ENCODE results near the gene AKR1B1. TPM values are rescaled to one million over a fixed set of nuclear protein-coding genes. Genes with fewer than 3 reads are reported as not detected.

Gene AKR1B1
- total and polyA plus RNA-seq, 2 donors (not counting 3 experiments of a cell fraction or from before 2014, with no cell fraction given): 159 to 193 TPM

- dilution Hi-C loops (cut with MboI; ENCODE audit: extremely low pct_ligation_motif_present, low sequenced_read_pairs): no loop called here
- H3K27ac ChIP-seq (ENCODE audit: insufficient read depth, low read depth, low read length): no peak overlapping the region
Observed at GRCh38 chr7:134453518-134453917, 5.4 kb downstream of the AKR1B1 start.

More at GRCh38 chr7:134453518-134453917, 5.4 kb downstream of the AKR1B1 start:
- ChIA-PET CTCF (interaction anchor here (1.1 kb wide), 2 partner anchors 21 to 26 kb away, joined by 3 to 4 read pairs; no protein-coding TSS in a partner anchor), POLR2A (no interaction called here)
- H3K27me3 ChIP-seq (ENCODE audit: control insufficient read depth in 2 of 2, insufficient read depth in 2 of 2, low read length in 2 of 2): no peaks in the 10 kb centered on the region
- TF ChIP-seq, protein P1, sequence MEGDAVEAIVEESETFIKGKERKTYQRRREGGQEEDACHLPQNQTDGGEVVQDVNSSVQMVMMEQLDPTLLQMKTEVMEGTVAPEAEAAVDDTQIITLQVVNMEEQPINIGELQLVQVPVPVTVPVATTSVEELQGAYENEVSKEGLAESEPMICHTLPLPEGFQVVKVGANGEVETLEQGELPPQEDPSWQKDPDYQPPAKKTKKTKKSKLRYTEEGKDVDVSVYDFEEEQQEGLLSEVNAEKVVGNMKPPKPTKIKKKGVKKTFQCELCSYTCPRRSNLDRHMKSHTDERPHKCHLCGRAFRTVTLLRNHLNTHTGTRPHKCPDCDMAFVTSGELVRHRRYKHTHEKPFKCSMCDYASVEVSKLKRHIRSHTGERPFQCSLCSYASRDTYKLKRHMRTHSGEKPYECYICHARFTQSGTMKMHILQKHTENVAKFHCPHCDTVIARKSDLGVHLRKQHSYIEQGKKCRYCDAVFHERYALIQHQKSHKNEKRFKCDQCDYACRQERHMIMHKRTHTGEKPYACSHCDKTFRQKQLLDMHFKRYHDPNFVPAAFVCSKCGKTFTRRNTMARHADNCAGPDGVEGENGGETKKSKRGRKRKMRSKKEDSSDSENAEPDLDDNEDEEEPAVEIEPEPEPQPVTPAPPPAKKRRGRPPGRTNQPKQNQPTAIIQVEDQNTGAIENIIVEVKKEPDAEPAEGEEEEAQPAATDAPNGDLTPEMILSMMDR (IDR thresholded peaks at IDR 0.05; ENCODE audit: extremely low read depth in 1 of 2, insufficient read depth in 1 of 2, low read depth in 1 of 2, low read length in 2 of 2): no peak
- no peak for TF ChIP-seq FOS (IDR thresholded peaks at IDR 0.05; ENCODE audit: borderline replicate concordance, insufficient read depth, low read length)
- no peak for TF ChIP-seq EZH2 (IDR thresholded peaks at IDR 0.05; ENCODE audit: borderline replicate concordance, low read depth, low read length, severe bottlenecking)
- no peak for TF ChIP-seq GATA2 (IDR thresholded peaks at IDR 0.05; ENCODE audit: insufficient read depth, insufficient read length, low read depth, low read length)
- no peak for TF ChIP-seq JUN (IDR thresholded peaks at IDR 0.05; ENCODE audit: borderline replicate concordance, insufficient read depth, insufficient read length, low read depth)
- TF ChIP-seq POLR2AphosphoS5 (IDR thresholded peaks at IDR 0.05; ENCODE audit: insufficient read depth, low read depth, low read length): no peak
- TF ChIP-seq MYC (IDR thresholded peaks at IDR 0.05; ENCODE audit: low read depth, low read length): no peak
- no peak for TF ChIP-seq MAX (IDR thresholded peaks at IDR 0.05; ENCODE audit: insufficient read depth, insufficient read length)
- TF ChIP-seq POLR2A (IDR thresholded peaks at IDR 0.05; ENCODE audit: low read depth, low read length): no peak
- peaks cover 5 to 7% of the 10 kb centered on the region in 2 experiments for H3K36me3 ChIP-seq (ENCODE audit: control insufficient read depth in 2 of 2, extremely low read depth in 1 of 2, insufficient read depth in 2 of 2, low read length in 2 of 2)
- H2AFZ ChIP-seq (ENCODE audit: low read depth, low read length): no peak overlapping the region
- DNase-seq (ENCODE audit: low read depth, low spot score): no peak
- H4K20me1 ChIP-seq (replicated peaks; ENCODE audit: control insufficient read depth, extremely low read depth, insufficient read depth, low read length): no peaks in the 10 kb centered on the region
- no peak overlapping the region for H3K9ac ChIP-seq (replicated peaks; ENCODE audit: extremely low read depth, insufficient read depth, low read length)
- intact Hi-C loops (cut with micrococcal nuclease): no loop called here
- FAIRE-seq: no peak
- H3K9me1 ChIP-seq (replicated peaks; ENCODE audit: control insufficient read depth, extremely low read depth, insufficient read depth, low read length): no peaks in the 10 kb centered on the region
- H3K9me3 ChIP-seq (replicated peaks; ENCODE audit: control insufficient read depth, insufficient read depth, low read length): no peaks in the 10 kb centered on the region
- H3K79me2 ChIP-seq (ENCODE audit: control insufficient read depth, insufficient read depth, low read length): peaks cover 35% of the 10 kb centered on the region
- no peak overlapping the region for H3K4me2 ChIP-seq (ENCODE audit: insufficient read depth, low read length)
- no peak overlapping the region for H3K4me3 ChIP-seq (replicated peaks in 1 of 3; ENCODE audit: insufficient read depth in 1 of 3, low read depth in 1 of 3, low read length in 3 of 3)
- BruUV-seq (replicated peaks): no TSS peak
- peaks cover 32% of the 10 kb centered on the region for H3K4me1 ChIP-seq (ENCODE audit: control insufficient read depth, extremely low read depth, insufficient read depth, low read length)

Data from endothelial cell of umbilical vein (primary cell).